Lower lobe of right lung (tissue), 2 donors: ENCODE data around the gene KIF16B. TPM values are rescaled to one million over a fixed set of nuclear protein-coding genes. Genes with fewer than 3 reads are reported as not detected.

ENCODE experiments used
- ATAC-seq, 2 donors: fragments of 200-7000 bp; cut with Tn5 transposase; one replicate each; pipeline ENCODE4 v1.9.1; 2020 to 2022; ENCODE audit warnings: mild to moderate bottlenecking in 2 of 2, moderate library complexity in 2 of 2
- DNase-seq: peaks from one replicate; pipeline ENCODE4 v3.0.0-alpha.2; 2020
- H3K27ac ChIP-seq: fragments of 200-600 bp; one replicate; pipeline ENCODE4 v1.8.0; 2022
- H3K27me3 ChIP-seq: fragments of 200-600 bp; one replicate; pipeline ENCODE4 v1.8.0; 2022; ENCODE audit warnings: low read depth
- H3K36me3 ChIP-seq: fragments of 200-600 bp; one replicate; pipeline ENCODE4 v1.8.0; 2022; ENCODE audit warnings: mild to moderate bottlenecking
- H3K4me1 ChIP-seq: fragments of 200-600 bp; one replicate; pipeline ENCODE4 v1.8.0; 2022
- H3K4me3 ChIP-seq: fragments of 200-600 bp; one replicate; pipeline ENCODE4 v1.8.0; 2022; ENCODE audit warnings: mild to moderate bottlenecking
- H3K9me3 ChIP-seq: fragments of 200-600 bp; one replicate; pipeline ENCODE4 v1.8.0; 2022
- intact Hi-C: fragments of 100-400 bp; cut with DNase I; formaldehyde crosslinking; loops from one replicate; pipeline ENCODE4 v1.11.0; 2022
- total RNA-seq: library from RNA; stranded (reverse); fragmentation: NEBNext Ultra II Directional; extraction: Animal tissue kit (Norgen Biotek cat#: 25700); gene quantifications from one replicate; pipeline ENCODE4 v1.2.1, GENCODE V29; 2021
- TF ChIP-seq, protein P1 (sequence below): fragments of 200-600 bp; IDR thresholded peaks from one replicate; pipeline ENCODE4 v1.8.0; 2022; ENCODE audit warnings: antibody characterized with exemption, mild to moderate bottlenecking
- donor health status: DM: no; HTN: yes; CAD: no; lungs with severe emphysema.

KIF16B gene
- total RNA-seq, 1 donor from 2014 or later, result 25.1 TPM

DNA sequence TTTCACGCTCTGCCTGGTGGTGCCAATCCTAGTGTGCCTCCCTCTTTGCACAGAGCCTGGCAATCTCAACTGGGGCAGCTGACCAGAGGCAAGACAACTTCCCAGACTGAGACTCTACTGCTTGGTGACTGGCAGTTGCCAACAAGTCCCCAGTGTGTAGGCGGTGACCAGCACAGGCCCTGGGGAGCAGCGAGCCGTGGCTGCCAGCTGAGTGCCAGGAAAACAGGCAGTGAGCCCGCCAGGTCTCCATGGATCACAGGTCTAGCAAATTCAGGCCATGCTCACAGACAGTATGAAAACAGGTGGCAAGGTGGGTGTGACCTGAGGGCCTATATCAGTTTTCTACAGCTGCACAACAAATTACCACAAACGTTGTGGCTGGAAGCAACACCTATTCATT, 289.9 kb downstream of the KIF16B start:
- Histone ChIP-seq H3K27ac (no peak overlapping the region), H3K4me3 (no peak overlapping the region), H3K27me3 (no peaks in the 10 kb centered on the region), H3K9me3 (no peaks in the 10 kb centered on the region), H3K36me3 (no peaks in the 10 kb centered on the region), H3K4me1 (no peaks in the 10 kb centered on the region)
- DNase-seq (no peak), ATAC-seq (no peak)
- intact Hi-C loops, result no loop called here
- TF ChIP-seq, protein P1, sequence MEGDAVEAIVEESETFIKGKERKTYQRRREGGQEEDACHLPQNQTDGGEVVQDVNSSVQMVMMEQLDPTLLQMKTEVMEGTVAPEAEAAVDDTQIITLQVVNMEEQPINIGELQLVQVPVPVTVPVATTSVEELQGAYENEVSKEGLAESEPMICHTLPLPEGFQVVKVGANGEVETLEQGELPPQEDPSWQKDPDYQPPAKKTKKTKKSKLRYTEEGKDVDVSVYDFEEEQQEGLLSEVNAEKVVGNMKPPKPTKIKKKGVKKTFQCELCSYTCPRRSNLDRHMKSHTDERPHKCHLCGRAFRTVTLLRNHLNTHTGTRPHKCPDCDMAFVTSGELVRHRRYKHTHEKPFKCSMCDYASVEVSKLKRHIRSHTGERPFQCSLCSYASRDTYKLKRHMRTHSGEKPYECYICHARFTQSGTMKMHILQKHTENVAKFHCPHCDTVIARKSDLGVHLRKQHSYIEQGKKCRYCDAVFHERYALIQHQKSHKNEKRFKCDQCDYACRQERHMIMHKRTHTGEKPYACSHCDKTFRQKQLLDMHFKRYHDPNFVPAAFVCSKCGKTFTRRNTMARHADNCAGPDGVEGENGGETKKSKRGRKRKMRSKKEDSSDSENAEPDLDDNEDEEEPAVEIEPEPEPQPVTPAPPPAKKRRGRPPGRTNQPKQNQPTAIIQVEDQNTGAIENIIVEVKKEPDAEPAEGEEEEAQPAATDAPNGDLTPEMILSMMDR, result no peak

DNA sequence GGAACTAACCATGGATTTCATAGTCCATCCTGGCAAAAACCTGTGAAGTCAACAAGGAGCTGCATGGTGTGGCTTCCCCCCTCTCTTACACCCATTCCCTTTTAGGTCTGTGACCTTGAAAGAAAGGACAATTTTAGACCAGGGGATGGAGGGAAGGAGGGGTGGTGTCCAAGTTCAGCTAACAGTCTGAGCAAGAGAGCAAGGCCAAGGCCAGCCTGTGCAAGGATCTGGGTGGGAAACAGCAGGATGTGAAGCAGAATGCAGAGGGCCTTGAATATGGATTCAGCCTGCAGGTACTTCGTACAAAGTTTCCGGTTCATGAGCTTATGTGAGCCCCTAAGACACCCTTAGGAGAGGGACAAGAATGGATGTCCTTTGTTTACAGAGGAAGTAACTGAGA, 293.0 kb downstream of the KIF16B start:
- TF ChIP-seq, protein P1, result no peak
- Histone ChIP-seq H3K9me3 (no peaks in the 10 kb centered on the region), H3K27ac (no peak overlapping the region), H3K4me1 (no peaks in the 10 kb centered on the region), H3K36me3 (no peaks in the 10 kb centered on the region), H3K4me3 (no peak overlapping the region), H3K27me3 (no peaks in the 10 kb centered on the region)
- intact Hi-C loops, result no loop called here
- no peak for ATAC-seq
- DNase-seq, result no peak

DNA sequence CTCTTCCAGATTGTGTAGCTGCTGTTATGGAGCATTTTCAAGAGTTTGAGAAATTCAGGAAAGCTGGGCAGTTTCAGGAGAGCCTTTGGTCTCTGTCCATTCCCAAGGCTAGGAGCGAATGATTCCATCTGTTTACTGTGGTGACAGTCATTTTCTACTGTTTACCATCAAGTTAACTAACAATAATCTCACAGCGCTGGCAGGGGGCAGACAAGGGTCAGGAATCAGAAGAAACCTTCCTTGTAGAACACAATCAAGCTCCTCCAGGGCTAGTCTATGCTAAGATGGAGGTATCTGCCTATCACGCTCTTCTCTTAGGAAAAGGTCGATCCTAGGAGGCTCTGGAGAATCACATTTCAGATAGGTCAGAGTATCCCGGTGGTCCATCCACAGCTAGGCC, 293.9 kb downstream of the KIF16B start:
- no peaks in the 10 kb centered on the region for H3K36me3 ChIP-seq
- ATAC-seq, result no peak
- no peak overlapping the region for H3K27ac ChIP-seq
- intact Hi-C loops, result no loop called here
- no peaks in the 10 kb centered on the region for H3K27me3 ChIP-seq
- H3K4me3 ChIP-seq, result no peak overlapping the region
- TF ChIP-seq, protein P1, result no peak
- no peaks in the 10 kb centered on the region for H3K9me3 ChIP-seq
- H3K4me1 ChIP-seq, result no peaks in the 10 kb centered on the region
- no peak for DNase-seq

DNA sequence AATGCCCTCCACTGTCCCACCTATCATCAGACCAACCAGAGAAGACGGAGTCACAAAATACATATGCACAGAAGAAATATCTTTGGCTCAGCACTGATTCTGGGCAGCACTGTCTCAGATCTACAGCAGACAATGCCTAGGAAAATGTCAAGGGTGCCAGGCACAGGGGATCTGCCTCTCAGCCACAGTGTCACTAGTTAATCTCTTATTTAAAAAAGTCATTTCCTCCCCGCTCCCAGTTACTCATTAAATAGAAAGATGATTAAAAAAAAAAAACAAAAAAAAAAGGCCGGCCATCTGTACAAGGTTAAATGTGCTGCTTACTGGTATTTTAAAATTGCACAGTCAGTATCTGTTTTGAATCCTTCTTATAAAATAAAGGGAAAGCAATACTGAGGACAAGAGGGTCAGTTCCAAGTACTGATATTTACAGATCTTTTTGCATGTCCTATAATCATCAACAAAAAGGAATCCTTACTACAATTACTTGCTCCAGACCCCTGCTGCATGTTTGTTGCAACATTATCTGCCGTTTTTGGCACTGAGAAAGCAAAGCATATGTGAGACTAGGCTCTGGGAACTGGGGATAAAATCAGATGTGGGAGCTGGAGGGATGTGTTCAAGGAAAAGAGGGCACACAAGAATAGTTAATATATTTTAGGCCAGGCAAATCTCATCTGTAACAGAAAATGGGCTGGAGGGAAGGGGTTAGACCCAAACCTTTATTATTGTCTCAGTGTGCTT, 299.3 kb downstream of the KIF16B start:
- no peaks in the 10 kb centered on the region for H3K27me3 ChIP-seq
- no peaks in the 10 kb centered on the region for H3K4me1 ChIP-seq
- TF ChIP-seq, protein P1, result no peak
- ATAC-seq (no peak), DNase-seq (no peak)
- H3K4me3 ChIP-seq, result no peak overlapping the region
- intact Hi-C loops, result no loop called here
- H3K9me3 ChIP-seq, result no peaks in the 10 kb centered on the region
- peaks cover 6% of the 10 kb centered on the region for H3K36me3 ChIP-seq
- H3K27ac ChIP-seq, result no peak overlapping the region

DNA sequence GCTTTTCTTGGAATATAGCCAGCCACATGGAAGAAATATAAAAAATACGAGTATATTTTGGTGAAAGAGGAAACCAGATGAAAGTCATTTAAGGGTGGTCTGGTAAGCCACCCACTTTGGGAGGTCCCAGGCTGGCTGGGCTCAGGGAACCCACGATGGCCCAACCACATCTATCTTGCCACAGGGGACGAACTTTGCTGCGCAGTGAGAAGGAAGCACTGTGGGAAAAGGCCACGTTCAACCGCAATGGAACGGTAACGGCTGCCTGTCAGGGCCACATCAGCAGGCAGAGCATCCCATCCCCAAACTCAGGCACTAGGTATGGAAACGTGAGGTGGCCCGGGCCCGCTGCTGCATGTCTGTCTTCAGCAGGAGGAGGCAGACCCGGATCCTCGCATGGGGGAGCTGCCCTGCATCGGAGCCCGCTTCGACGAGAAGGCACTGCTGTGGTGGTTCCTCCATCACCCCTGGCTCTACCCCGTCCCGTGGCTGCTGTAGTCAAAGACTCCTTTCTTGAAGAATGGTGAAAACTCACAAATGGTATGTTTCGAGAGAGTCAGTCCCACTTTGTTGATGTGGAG, 300.4 kb downstream of the KIF16B start:
- TF ChIP-seq, protein P1, result no peak
- H3K4me1 ChIP-seq, result no peaks in the 10 kb centered on the region
- H3K27me3 ChIP-seq, result no peaks in the 10 kb centered on the region
- H3K36me3 ChIP-seq, result peaks cover 6% of the 10 kb centered on the region
- H3K27ac ChIP-seq, result no peak overlapping the region
- H3K4me3 ChIP-seq, result no peak overlapping the region
- DNase-seq (no peak), ATAC-seq (no peak)
- H3K9me3 ChIP-seq, result no peaks in the 10 kb centered on the region
- intact Hi-C loops, result no loop called here
